Endothelial cell (in vitro differentiated cells): ENCODE data around the gene GAGE2A. TPM values are rescaled to one million over a fixed set of nuclear protein-coding genes. Genes with fewer than 3 reads are reported as not detected.

ENCODE experiments used
- DNase-seq: peaks from one replicate; pipeline ENCODE4 v3.0.0; 2021; ENCODE audit warnings: low spot score
- H3K27ac Mint-ChIP-seq: one replicate; pipeline ENCODE4 v1.8.0; 2021; ENCODE audit warnings: mixed read lengths, inconsistent platforms; ENCODE audit not compliant: unreplicated experiment
- H3K27me3 Mint-ChIP-seq: one replicate; pipeline ENCODE4 v1.8.0; 2021; ENCODE audit warnings: mild to moderate bottlenecking, moderate library complexity, mixed read lengths, inconsistent platforms; ENCODE audit not compliant: unreplicated experiment
- H3K36me3 Mint-ChIP-seq: one replicate; pipeline ENCODE4 v1.8.0; 2021; ENCODE audit warnings: mild to moderate bottlenecking, low read depth, mixed read lengths, inconsistent platforms; ENCODE audit not compliant: unreplicated experiment
- H3K4me1 Mint-ChIP-seq: one replicate; pipeline ENCODE4 v1.8.0; 2021; ENCODE audit warnings: mild to moderate bottlenecking, mixed read lengths, inconsistent platforms; ENCODE audit not compliant: unreplicated experiment
- H3K4me3 Mint-ChIP-seq: one replicate; pipeline ENCODE4 v1.8.0; 2021; ENCODE audit warnings: mild to moderate bottlenecking, mixed read lengths, inconsistent platforms; ENCODE audit not compliant: unreplicated experiment
- H3K9me3 Mint-ChIP-seq: one replicate; pipeline ENCODE4 v1.8.0; 2021; ENCODE audit warnings: mixed read lengths, inconsistent platforms; ENCODE audit not compliant: unreplicated experiment
- CTCF ChIP-seq: fragments of 200-600 bp; sonication (generic); IDR thresholded peaks from one replicate; pipeline ENCODE4 v1.5.0; 2021; ENCODE audit warnings: antibody characterized with exemption; ENCODE audit not compliant: unreplicated experiment
- total RNA-seq: library from RNA; stranded (reverse); fragmentation: NEBNext Ultra II Directional; extraction: Animal tissue kit (Norgen Biotek cat#: 25700); gene quantifications from one replicate; pipeline ENCODE4 v1.2.1, GENCODE V29; 2021; ENCODE audit not compliant: unreplicated experiment

The GAGE2A gene
- total RNA-seq, 1 donor from 2014 or later = not detected

GRCh38 chrX:49610718-49611310, 21.5 kb downstream of the GAGE2A start:
- Mint-ChIP-seq H3K9me3 (no peaks in the 10 kb centered on the region), H3K36me3 (no peaks in the 10 kb centered on the region), H3K27me3 (no peaks in the 10 kb centered on the region), H3K27ac (no peak overlapping the region), H3K4me3 (no peak overlapping the region), H3K4me1 (no peaks in the 10 kb centered on the region)
- TF ChIP-seq CTCF = no peak
- no peak for DNase-seq

GRCh38 chrX:49618574-49618973, 29.3 kb downstream of the GAGE2A start:
- TF ChIP-seq CTCF = no peak
- Mint-ChIP-seq H3K27ac (no peak overlapping the region), H3K27me3 (no peaks in the 10 kb centered on the region), H3K4me3 (no peak overlapping the region), H3K4me1 (no peaks in the 10 kb centered on the region), H3K9me3 (no peaks in the 10 kb centered on the region), H3K36me3 (no peaks in the 10 kb centered on the region)
- no peak for DNase-seq

- no peaks in the 10 kb centered on the region for H3K4me1 Mint-ChIP-seq
- DNase-seq = no peak
- H3K36me3 Mint-ChIP-seq = no peaks in the 10 kb centered on the region
- H3K4me3 Mint-ChIP-seq = no peak overlapping the region
- no peak for TF ChIP-seq CTCF
- no peak overlapping the region for H3K27ac Mint-ChIP-seq
- H3K27me3 Mint-ChIP-seq = no peaks in the 10 kb centered on the region
- no peaks in the 10 kb centered on the region for H3K9me3 Mint-ChIP-seq
Measured at GRCh38 chrX:49627086-49627777, 37.9 kb downstream of the GAGE2A start.

- no peak overlapping the region for H3K4me3 Mint-ChIP-seq
- no peak overlapping the region for H3K27ac Mint-ChIP-seq
- DNase-seq = no peak
- H3K27me3 Mint-ChIP-seq = no peaks in the 10 kb centered on the region
- H3K9me3 Mint-ChIP-seq = no peaks in the 10 kb centered on the region
- no peaks in the 10 kb centered on the region for H3K4me1 Mint-ChIP-seq
- no peak for TF ChIP-seq CTCF
- no peaks in the 10 kb centered on the region for H3K36me3 Mint-ChIP-seq
Measured at GRCh38 chrX:49644991-49645637, 55.8 kb downstream of the GAGE2A start.

Other genes with a start within 250 kb of the GAGE2A start
- gene GAGE12C, start 57.3 kb upstream of the GAGE2A start, total RNA-seq = not detected
- not detected for gene GAGE12D, start 47.8 kb upstream of the GAGE2A start, total RNA-seq
- gene GAGE12E, start 38.2 kb upstream of the GAGE2A start, total RNA-seq = not detected
- not detected for gene GAGE12F, start 28.7 kb upstream of the GAGE2A start, total RNA-seq
- gene GAGE12G, start 19.1 kb upstream of the GAGE2A start, total RNA-seq = not detected
- gene GAGE12H, start 9.5 kb upstream of the GAGE2A start, total RNA-seq = not detected
- not detected for gene GAGE1, start 9.5 kb downstream of the GAGE2A start, total RNA-seq
- not detected for gene PAGE1, start 106.5 kb downstream of the GAGE2A start, total RNA-seq
- not detected for gene PAGE4, start 239.8 kb downstream of the GAGE2A start, total RNA-seq